Activated B cell treated with CpG ODN at 0.5 μM for 24 hours (primary cell): ENCODE data around the gene ATP8B3. TPM values are rescaled to one million over a fixed set of nuclear protein-coding genes. Genes with fewer than 3 reads are reported as not detected.

Experiments used
- ATAC-seq: fragments of 200-7000 bp; cut with Tn5 transposase; one replicate; pipeline ENCODE4 v1.10.0; 2021; ENCODE audit warnings: low read depth, mild to moderate bottlenecking, moderate library complexity
- CTCF ChIA-PET: fragments of 350-600 bp; sonication (Branson Sonifier 250); formaldehyde crosslinking; loops from one replicate; lab custom pipeline; 2021; ENCODE audit warnings: antibody characterized with exemption; lab: Charles Lee
- POLR2A ChIA-PET: fragments of 350-600 bp; sonication (Branson Sonifier 250); formaldehyde crosslinking; loops from one replicate; lab custom pipeline; 2021; ENCODE audit warnings: antibody characterized with exemption; lab: Charles Lee
- DNase-seq: peaks from one replicate; pipeline ENCODE4 v3.0.0; 2022
- H3K27ac Mint-ChIP-seq: one replicate; pipeline ENCODE4 v1.8.0; 2020; ENCODE audit warnings: mixed read lengths
- H3K27me3 Mint-ChIP-seq: one replicate; pipeline ENCODE4 v1.8.0; 2021; ENCODE audit warnings: mixed read lengths
- H3K36me3 Mint-ChIP-seq: one replicate; pipeline ENCODE4 v1.8.0; 2021; ENCODE audit warnings: low read depth, mixed read lengths
- H3K4me1 Mint-ChIP-seq: one replicate; pipeline ENCODE4 v1.8.0; 2021; ENCODE audit warnings: mixed read lengths
- H3K4me3 Mint-ChIP-seq: one replicate; pipeline ENCODE4 v1.8.0; 2020; ENCODE audit warnings: mild to moderate bottlenecking, mixed read lengths
- H3K9me3 Mint-ChIP-seq: one replicate; pipeline ENCODE4 v1.8.0; 2020; ENCODE audit warnings: mixed read lengths
- intact Hi-C: fragments of 100-400 bp; cut with micrococcal nuclease; formaldehyde crosslinking; loops from one replicate; pipeline ENCODE4 v1.15.1; 2024
- total RNA-seq: library from RNA; stranded (reverse); gene quantifications from 2 replicates; pipeline ENCODE4 v1.2.3, GENCODE V29; 2022
- TF ChIP-seq, protein P1 (sequence below): fragments of 200-600 bp; IDR thresholded peaks from one replicate; pipeline ENCODE4 v1.8.0; 2022; ENCODE audit warnings: antibody characterized with exemption, mild to moderate bottlenecking

ATP8B3 gene
- total RNA-seq, 1 donor from 2014 or later: 3.9 TPM

DNA sequence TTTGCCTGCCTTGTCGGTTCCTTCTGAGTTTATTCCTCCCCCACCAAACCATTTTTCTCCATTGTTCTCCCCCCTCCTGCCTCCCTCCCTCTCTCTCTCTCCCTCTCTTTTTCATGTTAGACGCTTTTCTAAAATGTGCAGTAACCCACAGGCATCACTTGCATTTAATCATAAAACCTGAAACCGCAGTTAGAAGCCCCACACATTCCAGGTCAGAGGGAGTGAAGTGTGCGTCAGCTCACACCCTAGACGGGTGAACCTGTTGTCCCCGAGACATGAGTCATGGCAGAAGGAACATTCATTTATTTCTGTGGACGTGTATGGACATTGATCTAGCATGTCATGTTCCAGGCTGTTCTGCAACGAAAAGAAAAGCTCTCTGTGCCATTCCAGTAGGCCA lies 38.9 kb downstream of the ATP8B3 start:
- Mint-ChIP-seq H3K9me3 (peaks cover 12% of the 10 kb centered on the region), H3K4me3 (no peak overlapping the region), H3K27me3 (peaks cover 52% of the 10 kb centered on the region), H3K36me3 (no peaks in the 10 kb centered on the region), H3K4me1 (no peaks in the 10 kb centered on the region), H3K27ac (no peak overlapping the region)
- no peak for ATAC-seq
- ChIA-PET CTCF (no interaction called here), POLR2A (interaction anchor here (1.2 kb wide), 1 partner anchor 120 kb away, joined by 12 read pairs; no protein-coding TSS in a partner anchor)
- TF ChIP-seq, protein P1, sequence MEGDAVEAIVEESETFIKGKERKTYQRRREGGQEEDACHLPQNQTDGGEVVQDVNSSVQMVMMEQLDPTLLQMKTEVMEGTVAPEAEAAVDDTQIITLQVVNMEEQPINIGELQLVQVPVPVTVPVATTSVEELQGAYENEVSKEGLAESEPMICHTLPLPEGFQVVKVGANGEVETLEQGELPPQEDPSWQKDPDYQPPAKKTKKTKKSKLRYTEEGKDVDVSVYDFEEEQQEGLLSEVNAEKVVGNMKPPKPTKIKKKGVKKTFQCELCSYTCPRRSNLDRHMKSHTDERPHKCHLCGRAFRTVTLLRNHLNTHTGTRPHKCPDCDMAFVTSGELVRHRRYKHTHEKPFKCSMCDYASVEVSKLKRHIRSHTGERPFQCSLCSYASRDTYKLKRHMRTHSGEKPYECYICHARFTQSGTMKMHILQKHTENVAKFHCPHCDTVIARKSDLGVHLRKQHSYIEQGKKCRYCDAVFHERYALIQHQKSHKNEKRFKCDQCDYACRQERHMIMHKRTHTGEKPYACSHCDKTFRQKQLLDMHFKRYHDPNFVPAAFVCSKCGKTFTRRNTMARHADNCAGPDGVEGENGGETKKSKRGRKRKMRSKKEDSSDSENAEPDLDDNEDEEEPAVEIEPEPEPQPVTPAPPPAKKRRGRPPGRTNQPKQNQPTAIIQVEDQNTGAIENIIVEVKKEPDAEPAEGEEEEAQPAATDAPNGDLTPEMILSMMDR: no peak
- intact Hi-C loops: no loop called here
- no peak for DNase-seq

DNA sequence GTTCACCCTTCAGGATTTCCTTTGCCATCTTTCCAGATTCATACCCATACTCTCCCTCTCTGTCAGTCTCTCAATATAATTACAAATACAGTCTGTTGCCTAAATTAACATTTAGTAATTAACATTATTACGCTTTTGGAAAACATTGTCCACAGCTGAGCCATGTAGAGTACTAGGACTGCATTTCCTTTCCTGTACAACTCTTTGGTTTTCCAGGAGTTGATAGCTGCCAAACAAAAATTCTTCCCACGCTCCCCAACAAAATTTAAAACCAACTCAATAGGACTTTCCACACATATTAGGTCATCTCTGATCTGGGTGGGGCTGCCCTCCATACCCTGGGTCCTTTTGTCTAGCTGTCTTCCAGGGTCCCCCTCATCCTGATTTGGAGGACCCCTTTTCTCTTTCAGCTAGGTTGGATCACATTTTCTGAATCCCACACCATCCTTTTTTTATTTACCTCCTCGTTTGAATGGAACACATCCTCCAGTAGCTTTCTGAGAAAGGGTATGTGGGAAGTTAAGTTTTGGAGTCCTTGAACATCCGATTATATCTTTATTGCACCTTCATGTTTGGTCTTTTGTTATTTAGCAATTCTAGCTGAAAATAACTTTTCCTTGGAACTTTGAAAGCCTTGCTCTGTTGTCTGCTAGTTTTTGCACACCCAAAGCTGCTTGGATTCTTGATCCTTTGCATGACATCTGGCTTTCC lies 41.1 kb downstream of the ATP8B3 start:
- DNase-seq (no peak), ATAC-seq (no peak)
- Mint-ChIP-seq H3K27me3 (peaks cover 48% of the 10 kb centered on the region), H3K36me3 (no peaks in the 10 kb centered on the region), H3K27ac (no peak overlapping the region), H3K4me1 (peaks cover 4% of the 10 kb centered on the region), H3K9me3 (peaks cover 12% of the 10 kb centered on the region), H3K4me3 (no peak overlapping the region)
- intact Hi-C loops: no loop called here
- TF ChIP-seq, protein P1: no peak
- POLR2A ChIA-PET: interaction anchor here (0.6 kb wide), 1 partner anchor 7 kb away, joined by 3 read pairs; no protein-coding TSS in a partner anchor
- CTCF ChIA-PET: interaction anchor here (0.5 to 1.8 kb wide), 3 partner anchors 54 to 225 kb away, joined by 3 to 6 read pairs (median 3); no protein-coding TSS in a partner anchor

GRCh38 chr19:1769645-1769985 lies 42.5 kb downstream of the ATP8B3 start:
- DNase-seq (no peak), ATAC-seq (no peak)
- no peaks in the 10 kb centered on the region for H3K36me3 Mint-ChIP-seq
- H3K4me1 Mint-ChIP-seq: peaks cover 4% of the 10 kb centered on the region
- TF ChIP-seq, protein P1: no peak
- CTCF ChIA-PET: no interaction called here
- H3K9me3 Mint-ChIP-seq: peaks cover 12% of the 10 kb centered on the region
- intact Hi-C loops: loop anchor here (10.0 kb wide), 1 partner anchor 305 kb away; no protein-coding TSS in a partner anchor
- H3K27me3 Mint-ChIP-seq: peaks cover 54% of the 10 kb centered on the region
- H3K4me3 Mint-ChIP-seq: no peak overlapping the region
- POLR2A ChIA-PET: no interaction called here
- no peak overlapping the region for H3K27ac Mint-ChIP-seq

GRCh38 chr19:1768918-1769644 lies 43.0 kb downstream of the ATP8B3 start:
- Mint-ChIP-seq H3K4me1 (peaks cover 4% of the 10 kb centered on the region), H3K36me3 (no peaks in the 10 kb centered on the region), H3K27ac (no peak overlapping the region), H3K4me3 (no peak overlapping the region), H3K27me3 (peaks cover 55% of the 10 kb centered on the region), H3K9me3 (peaks cover 12% of the 10 kb centered on the region)
- no peak for ATAC-seq
- ChIA-PET CTCF (interaction anchor here (0.9 to 3.5 kb wide), 2 partner anchors 97 to 223 kb away, joined by 7 to 25 read pairs; no protein-coding TSS in a partner anchor), POLR2A (no interaction called here)
- intact Hi-C loops: loop anchor here (10.0 kb wide), 1 partner anchor 304 kb away; no protein-coding TSS in a partner anchor
- TF ChIP-seq, protein P1: no peak
- DNase-seq: no peak

DNA sequence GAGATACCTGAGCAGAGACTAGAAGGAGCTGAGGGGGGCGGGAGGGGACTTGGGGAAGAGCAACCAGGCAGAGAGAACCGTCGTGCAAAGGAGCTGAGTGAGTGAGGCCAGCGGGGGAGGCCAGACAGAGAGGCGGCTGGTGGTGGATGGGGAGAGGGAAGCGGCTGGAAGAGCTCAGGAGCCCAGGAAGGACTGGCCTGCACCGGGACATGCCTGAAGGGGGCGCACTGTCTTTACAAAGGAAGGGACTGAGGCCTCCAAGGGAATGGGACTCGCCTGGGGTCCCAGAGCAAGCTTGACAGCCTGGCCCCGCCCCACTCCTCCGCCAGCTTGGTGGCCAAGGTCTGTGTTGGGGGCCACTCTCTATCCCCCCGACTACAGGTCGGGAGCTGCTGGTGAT lies 43.8 kb downstream of the ATP8B3 start:
- CTCF ChIA-PET: interaction anchor here (0.9 to 3.5 kb wide), 2 partner anchors 96 to 222 kb away, joined by 7 to 25 read pairs; no protein-coding TSS in a partner anchor
- H3K27me3 Mint-ChIP-seq: peaks cover 57% of the 10 kb centered on the region
- TF ChIP-seq, protein P1: no peak

More for the DNA sequence above, 43.8 kb downstream of the ATP8B3 start:
- ATAC-seq (no peak), DNase-seq (no peak)
- H3K9me3 Mint-ChIP-seq: peaks cover 12% of the 10 kb centered on the region
- intact Hi-C loops: loop anchor here (10.0 kb wide), 1 partner anchor 303 kb away; no protein-coding TSS in a partner anchor
- H3K4me1 Mint-ChIP-seq: peaks cover 4% of the 10 kb centered on the region
- POLR2A ChIA-PET: no interaction called here
- no peaks in the 10 kb centered on the region for H3K36me3 Mint-ChIP-seq
- H3K4me3 Mint-ChIP-seq: no peak overlapping the region
- no peak overlapping the region for H3K27ac Mint-ChIP-seq
